ENCODE results near the gene PCGF6.

PCGF6 gene

GRCh38 chr10:103367782-103368518, 17.0 kb upstream of the PCGF6 start, which contains the start of gene TAF5 (continued):
- TF ChIP-seq, protein P1, sequence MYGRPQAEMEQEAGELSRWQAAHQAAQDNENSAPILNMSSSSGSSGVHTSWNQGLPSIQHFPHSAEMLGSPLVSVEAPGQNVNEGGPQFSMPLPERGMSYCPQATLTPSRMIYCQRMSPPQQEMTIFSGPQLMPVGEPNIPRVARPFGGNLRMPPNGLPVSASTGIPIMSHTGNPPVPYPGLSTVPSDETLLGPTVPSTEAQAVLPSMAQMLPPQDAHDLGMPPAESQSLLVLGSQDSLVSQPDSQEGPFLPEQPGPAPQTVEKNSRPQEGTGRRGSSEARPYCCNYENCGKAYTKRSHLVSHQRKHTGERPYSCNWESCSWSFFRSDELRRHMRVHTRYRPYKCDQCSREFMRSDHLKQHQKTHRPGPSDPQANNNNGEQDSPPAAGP (tag by site-specific recombination; IDR thresholded peaks at IDR 0.05) = peak; percentile 77
- TF ChIP-seq SP7 (tag by site-specific recombination; IDR thresholded peaks at IDR 0.05) (peak; percentile 69; the same call in 1 of the 2 replicates), EGR2 (tag by site-specific recombination; IDR thresholded peaks at IDR 0.05; ENCODE audit: low read depth) (peak; percentile 78), TCF7L2 (IDR thresholded peaks at IDR 0.05; ENCODE audit: borderline replicate concordance, low read depth, low read length) (no peak), MZF1 (tag by site-specific recombination; IDR thresholded peaks at IDR 0.05; ENCODE audit: borderline replicate concordance) (no peak), ZNF514 (tag by site-specific recombination; IDR thresholded peaks at IDR 0.05) (no peak), ZFP41 (tag by site-specific recombination; IDR thresholded peaks at IDR 0.05; ENCODE audit: borderline replicate concordance) (no peak), KLF1 (tag by site-specific recombination; IDR thresholded peaks at IDR 0.05) (0 out of 2 replicates have a peak, but pooled peaks have one; percentile 10), GLIS1 (tag by site-specific recombination; IDR thresholded peaks at IDR 0.05) (no peak), KLF16 (tag by site-specific recombination; IDR thresholded peaks at IDR 0.05) (peak; percentile 87), ZBTB48 (tag by site-specific recombination; IDR thresholded peaks at IDR 0.05) (peak; percentile 32; the same call in 1 of the 2 replicates), TRIM28 (IDR thresholded peaks at IDR 0.05; ENCODE audit: borderline replicate concordance, low read length) (peak; percentile 75; the same call in 1 of the 2 replicates), SP3 (tag by site-specific recombination; IDR thresholded peaks at IDR 0.05) (peak; percentile 98), ZNF518A (tag by site-specific recombination; conservative IDR thresholded peaks at IDR 0.05; ENCODE audit: low read depth) (peak; percentile 11; the same call in 1 of the 2 replicates), ZNF626 (tag by site-specific recombination; IDR thresholded peaks at IDR 0.05) (no peak), ZBTB11 (tag by site-specific recombination; conservative IDR thresholded peaks at IDR 0.05; ENCODE audit: low read depth) (peak; percentile 66), ZNF324 (tag by site-specific recombination; IDR thresholded peaks at IDR 0.05) (peak; percentile 64; the same call in 1 of the 2 replicates), YY1 (tag by site-specific recombination; IDR thresholded peaks at IDR 0.05) (peak; percentile 98)
- TF ChIP-seq, protein P2, sequence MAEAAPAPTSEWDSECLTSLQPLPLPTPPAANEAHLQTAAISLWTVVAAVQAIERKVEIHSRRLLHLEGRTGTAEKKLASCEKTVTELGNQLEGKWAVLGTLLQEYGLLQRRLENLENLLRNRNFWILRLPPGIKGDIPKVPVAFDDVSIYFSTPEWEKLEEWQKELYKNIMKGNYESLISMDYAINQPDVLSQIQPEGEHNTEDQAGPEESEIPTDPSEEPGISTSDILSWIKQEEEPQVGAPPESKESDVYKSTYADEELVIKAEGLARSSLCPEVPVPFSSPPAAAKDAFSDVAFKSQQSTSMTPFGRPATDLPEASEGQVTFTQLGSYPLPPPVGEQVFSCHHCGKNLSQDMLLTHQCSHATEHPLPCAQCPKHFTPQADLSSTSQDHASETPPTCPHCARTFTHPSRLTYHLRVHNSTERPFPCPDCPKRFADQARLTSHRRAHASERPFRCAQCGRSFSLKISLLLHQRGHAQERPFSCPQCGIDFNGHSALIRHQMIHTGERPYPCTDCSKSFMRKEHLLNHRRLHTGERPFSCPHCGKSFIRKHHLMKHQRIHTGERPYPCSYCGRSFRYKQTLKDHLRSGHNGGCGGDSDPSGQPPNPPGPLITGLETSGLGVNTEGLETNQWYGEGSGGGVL (tag by site-specific recombination; IDR thresholded peaks at IDR 0.05) = peak; percentile 24; the same call in 1 of the 2 replicates
- TF ChIP-seq, protein P3, sequence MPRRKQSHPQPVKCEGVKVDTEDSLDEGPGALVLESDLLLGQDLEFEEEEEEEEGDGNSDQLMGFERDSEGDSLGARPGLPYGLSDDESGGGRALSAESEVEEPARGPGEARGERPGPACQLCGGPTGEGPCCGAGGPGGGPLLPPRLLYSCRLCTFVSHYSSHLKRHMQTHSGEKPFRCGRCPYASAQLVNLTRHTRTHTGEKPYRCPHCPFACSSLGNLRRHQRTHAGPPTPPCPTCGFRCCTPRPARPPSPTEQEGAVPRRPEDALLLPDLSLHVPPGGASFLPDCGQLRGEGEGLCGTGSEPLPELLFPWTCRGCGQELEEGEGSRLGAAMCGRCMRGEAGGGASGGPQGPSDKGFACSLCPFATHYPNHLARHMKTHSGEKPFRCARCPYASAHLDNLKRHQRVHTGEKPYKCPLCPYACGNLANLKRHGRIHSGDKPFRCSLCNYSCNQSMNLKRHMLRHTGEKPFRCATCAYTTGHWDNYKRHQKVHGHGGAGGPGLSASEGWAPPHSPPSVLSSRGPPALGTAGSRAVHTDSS (tag by site-specific recombination; IDR thresholded peaks at IDR 0.05) = peak; percentile 37; the same call in 1 of the 2 replicates
- TF ChIP-seq, protein P4, sequence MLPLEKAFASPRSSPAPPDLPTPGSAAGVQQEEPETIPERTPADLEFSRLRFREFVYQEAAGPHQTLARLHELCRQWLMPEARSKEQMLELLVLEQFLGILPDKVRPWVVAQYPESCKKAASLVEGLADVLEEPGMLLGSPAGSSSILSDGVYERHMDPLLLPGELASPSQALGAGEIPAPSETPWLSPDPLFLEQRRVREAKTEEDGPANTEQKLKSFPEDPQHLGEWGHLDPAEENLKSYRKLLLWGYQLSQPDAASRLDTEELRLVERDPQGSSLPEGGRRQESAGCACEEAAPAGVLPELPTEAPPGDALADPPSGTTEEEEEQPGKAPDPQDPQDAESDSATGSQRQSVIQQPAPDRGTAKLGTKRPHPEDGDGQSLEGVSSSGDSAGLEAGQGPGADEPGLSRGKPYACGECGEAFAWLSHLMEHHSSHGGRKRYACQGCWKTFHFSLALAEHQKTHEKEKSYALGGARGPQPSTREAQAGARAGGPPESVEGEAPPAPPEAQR (tag by site-specific recombination; IDR thresholded peaks at IDR 0.05) = 0 out of 2 replicates have a peak, but pooled peaks have one; percentile 34
